ENCODE measurements around the gene EPB41L1. TPM values are rescaled to one million over a fixed set of nuclear protein-coding genes. Genes with fewer than 3 reads are reported as not detected.

The EPB41L1 gene
- total RNA-seq, 1 donor, result 18.1 TPM

GRCh38 chr20:36236786-36237121 lies 82.2 kb downstream of the EPB41L1 start:
- peak overlapping the region; percentile 75 for H3K4me3 ChIP-seq (ENCODE audit: low read depth, low read length)
- DNase-seq (ENCODE audit: low read depth), result no peak
- TF ChIP-seq CTCF (IDR thresholded peaks at IDR 0.05; ENCODE audit: insufficient read depth, low read length), result no peak

- peak overlapping the region; percentile 75 for H3K4me3 ChIP-seq (ENCODE audit: low read depth, low read length)
- peak; percentile 3 for DNase-seq (ENCODE audit: low read depth)
- no peak for TF ChIP-seq CTCF (IDR thresholded peaks at IDR 0.05; ENCODE audit: insufficient read depth, low read length)
These were observed 82.9 kb downstream of the EPB41L1 start for GRCh38 chr20:36237477-36237876.

GRCh38 chr20:36238153-36238552 lies 83.6 kb downstream of the EPB41L1 start:
- H3K4me3 ChIP-seq (ENCODE audit: low read depth, low read length), result no peak overlapping the region
- DNase-seq (ENCODE audit: low read depth), result no peak
- no peak for TF ChIP-seq CTCF (IDR thresholded peaks at IDR 0.05; ENCODE audit: insufficient read depth, low read length)

GRCh38 chr20:36238760-36239159 lies 84.2 kb downstream of the EPB41L1 start:
- no peak for DNase-seq (ENCODE audit: low read depth)
- no peak overlapping the region for H3K4me3 ChIP-seq (ENCODE audit: low read depth, low read length)
- TF ChIP-seq CTCF (IDR thresholded peaks at IDR 0.05; ENCODE audit: insufficient read depth, low read length), result no peak

GRCh38 chr20:36240076-36240475 lies 85.5 kb downstream of the EPB41L1 start:
- DNase-seq (ENCODE audit: low read depth), result no peak
- TF ChIP-seq CTCF (IDR thresholded peaks at IDR 0.05; ENCODE audit: insufficient read depth, low read length), result no peak
- no peak overlapping the region for H3K4me3 ChIP-seq (ENCODE audit: low read depth, low read length)

GRCh38 chr20:36241678-36242077 lies 87.1 kb downstream of the EPB41L1 start:
- no peak for DNase-seq (ENCODE audit: low read depth)
- H3K4me3 ChIP-seq (ENCODE audit: low read depth, low read length), result no peak overlapping the region
- TF ChIP-seq CTCF (IDR thresholded peaks at IDR 0.05; ENCODE audit: insufficient read depth, low read length), result no peak

GRCh38 chr20:36243726-36244125 lies 89.2 kb downstream of the EPB41L1 start:
- no peak overlapping the region for H3K4me3 ChIP-seq (ENCODE audit: low read depth, low read length)
- DNase-seq (ENCODE audit: low read depth), result no peak
- no peak for TF ChIP-seq CTCF (IDR thresholded peaks at IDR 0.05; ENCODE audit: insufficient read depth, low read length)
